ENCODE data around the gene GSTM3.
"Not testable (repeated sequence)": the region's sequence is repeated elsewhere in the genome, so short reads cannot be mapped to it uniquely, and the experiment has no call there.

Gene GSTM3

DNA sequence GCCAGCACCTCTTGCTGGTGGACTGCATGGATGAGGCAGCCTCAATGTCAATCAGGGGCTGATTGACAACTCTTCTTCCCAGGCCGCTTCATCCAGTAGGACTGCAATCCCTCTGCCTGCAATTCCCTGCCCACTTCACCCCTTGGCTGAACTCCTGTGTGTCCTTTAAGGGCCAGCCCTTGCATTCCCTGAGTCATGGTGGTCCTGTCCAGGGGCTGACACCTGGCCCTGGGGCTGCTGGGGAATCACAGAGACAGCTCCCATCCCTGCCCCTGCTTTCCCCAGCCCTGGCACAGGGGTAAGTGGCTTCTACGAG lies 27.5 kb upstream of the GSTM3 start:
- H3K4me3 ChIP-seq (ENCODE audit: low read depth, low read length) = no peak overlapping the region
- no peak for TF ChIP-seq MYC (IDR thresholded peaks at IDR 0.05; ENCODE audit: low read depth, low read length)
- TF ChIP-seq, protein P1, sequence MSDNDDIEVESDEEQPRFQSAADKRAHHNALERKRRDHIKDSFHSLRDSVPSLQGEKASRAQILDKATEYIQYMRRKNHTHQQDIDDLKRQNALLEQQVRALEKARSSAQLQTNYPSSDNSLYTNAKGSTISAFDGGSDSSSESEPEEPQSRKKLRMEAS (IDR thresholded peaks at IDR 0.05; ENCODE audit: low read depth, low read length) = no peak
- TF ChIP-seq, protein P2, sequence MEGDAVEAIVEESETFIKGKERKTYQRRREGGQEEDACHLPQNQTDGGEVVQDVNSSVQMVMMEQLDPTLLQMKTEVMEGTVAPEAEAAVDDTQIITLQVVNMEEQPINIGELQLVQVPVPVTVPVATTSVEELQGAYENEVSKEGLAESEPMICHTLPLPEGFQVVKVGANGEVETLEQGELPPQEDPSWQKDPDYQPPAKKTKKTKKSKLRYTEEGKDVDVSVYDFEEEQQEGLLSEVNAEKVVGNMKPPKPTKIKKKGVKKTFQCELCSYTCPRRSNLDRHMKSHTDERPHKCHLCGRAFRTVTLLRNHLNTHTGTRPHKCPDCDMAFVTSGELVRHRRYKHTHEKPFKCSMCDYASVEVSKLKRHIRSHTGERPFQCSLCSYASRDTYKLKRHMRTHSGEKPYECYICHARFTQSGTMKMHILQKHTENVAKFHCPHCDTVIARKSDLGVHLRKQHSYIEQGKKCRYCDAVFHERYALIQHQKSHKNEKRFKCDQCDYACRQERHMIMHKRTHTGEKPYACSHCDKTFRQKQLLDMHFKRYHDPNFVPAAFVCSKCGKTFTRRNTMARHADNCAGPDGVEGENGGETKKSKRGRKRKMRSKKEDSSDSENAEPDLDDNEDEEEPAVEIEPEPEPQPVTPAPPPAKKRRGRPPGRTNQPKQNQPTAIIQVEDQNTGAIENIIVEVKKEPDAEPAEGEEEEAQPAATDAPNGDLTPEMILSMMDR (IDR thresholded peaks at IDR 0.05; ENCODE audit: low read depth, low read length) = no peak
- TF ChIP-seq POLR2A (IDR thresholded peaks at IDR 0.05; ENCODE audit: extremely low read depth, insufficient read length) = no peak
- DNase-seq (ENCODE audit: low read depth) = no peak

DNA sequence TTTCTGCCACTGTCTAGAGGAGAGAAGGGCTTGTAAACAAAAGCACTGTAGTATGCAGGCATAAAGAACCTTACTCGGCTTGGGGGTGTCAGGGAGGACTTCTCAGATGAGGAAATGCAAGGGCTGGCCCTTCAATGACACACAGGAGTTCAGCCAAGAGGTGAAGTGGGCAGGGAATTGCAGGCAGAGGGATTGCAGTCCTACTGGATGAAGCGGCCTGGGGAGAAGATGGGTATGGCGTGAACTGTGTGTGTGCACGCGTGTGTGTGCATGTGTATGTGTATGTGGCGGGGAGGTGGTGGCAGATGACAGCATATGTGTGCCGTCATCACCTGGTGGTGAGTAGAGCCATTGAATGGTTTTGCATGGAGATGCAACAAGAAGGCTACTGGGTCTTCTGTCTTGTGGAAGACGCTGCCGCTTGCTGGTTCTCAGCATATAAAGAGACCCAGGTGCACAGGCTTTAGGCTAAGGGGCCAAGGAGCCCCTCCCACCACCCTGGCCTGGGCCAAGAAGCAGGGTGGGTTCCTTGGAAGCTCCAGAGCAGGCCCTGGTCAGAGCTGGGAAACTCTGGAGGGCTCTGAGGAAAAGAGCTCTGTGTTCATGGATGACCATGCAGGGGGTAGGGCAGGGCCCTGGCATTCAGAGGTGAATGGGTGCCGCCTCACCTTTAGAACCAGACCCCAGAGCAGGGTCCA lies 26.9 kb upstream of the GSTM3 start:
- no peak overlapping the region for H3K4me3 ChIP-seq (ENCODE audit: low read depth, low read length)
- TF ChIP-seq POLR2A (IDR thresholded peaks at IDR 0.05; ENCODE audit: extremely low read depth, insufficient read length) = no peak
- TF ChIP-seq, protein P2 (IDR thresholded peaks at IDR 0.05; ENCODE audit: low read depth, low read length) = no peak
- TF ChIP-seq, protein P1 (IDR thresholded peaks at IDR 0.05; ENCODE audit: low read depth, low read length) = no peak
- TF ChIP-seq MYC (IDR thresholded peaks at IDR 0.05; ENCODE audit: low read depth, low read length) = no peak
- no peak for DNase-seq (ENCODE audit: low read depth)

DNA sequence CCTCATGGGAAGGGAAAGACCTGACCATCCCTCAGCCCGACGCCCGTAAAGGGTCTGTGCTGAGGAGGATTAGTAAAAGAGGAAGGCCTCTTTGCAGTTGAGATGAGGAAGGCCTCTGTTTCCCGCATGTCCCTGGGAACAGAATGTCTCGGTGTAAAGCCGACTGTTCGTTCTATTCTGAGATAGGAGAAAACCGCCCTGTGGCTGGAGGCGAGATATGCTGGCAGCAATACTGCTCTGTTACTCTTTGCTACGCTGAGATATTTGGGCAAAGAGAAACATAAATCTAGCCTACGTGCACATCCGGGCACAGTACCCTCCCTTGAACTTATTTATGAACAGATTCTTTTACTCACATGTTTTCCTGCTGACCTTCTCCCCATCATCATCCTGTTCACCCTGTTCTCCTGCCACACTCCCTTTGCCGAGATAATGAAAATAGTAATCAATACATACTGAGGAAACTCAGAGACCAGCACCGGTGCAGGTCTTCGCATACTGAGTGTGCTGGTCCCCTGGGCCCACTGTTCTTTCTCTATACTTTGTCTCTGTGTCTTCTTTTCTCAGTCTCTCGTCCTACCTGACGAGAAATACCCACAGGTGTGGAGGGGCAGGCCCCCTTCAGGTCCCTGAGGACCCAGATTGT lies 26.3 kb upstream of the GSTM3 start:
- H3K4me3 ChIP-seq (ENCODE audit: low read depth, low read length); DNase-seq (ENCODE audit: low read depth): not testable (repeated sequence)

DNA sequence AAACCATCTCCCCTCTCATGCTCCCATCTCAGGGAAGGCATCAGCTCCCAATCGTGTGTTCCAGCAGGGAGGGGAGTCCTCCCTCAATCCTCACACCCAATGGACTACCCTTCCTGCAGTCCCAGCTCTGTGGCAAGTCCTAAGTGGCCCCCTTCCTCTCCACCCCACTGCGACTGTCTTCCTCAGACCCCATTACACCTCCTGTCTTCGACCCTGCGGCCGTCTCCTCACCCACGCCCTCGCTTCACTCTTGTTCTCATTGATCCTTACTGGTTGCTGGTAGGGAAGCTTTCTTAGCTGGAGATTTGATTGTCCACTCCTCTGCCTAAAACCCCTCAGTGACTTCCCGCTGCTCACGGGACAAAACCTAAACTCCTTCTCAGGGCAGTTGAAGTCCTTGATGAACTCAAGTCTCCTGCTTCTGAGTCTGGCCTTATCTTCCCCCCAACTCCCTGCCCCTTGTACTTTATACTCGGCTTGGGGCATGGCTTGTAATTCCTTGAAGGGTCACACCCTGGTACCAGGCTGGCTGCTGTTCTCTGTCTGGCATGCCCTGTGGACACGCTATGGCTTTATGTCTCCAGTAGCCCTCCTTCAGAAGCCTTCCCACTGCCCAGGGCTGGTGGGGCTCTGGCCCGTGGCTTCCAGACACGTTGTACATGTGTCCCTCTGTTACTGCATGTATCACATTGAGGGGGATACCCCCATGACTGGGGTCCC lies 25.2 kb upstream of the GSTM3 start:
- no peak overlapping the region for H3K4me3 ChIP-seq (ENCODE audit: low read depth, low read length)
- TF ChIP-seq, protein P1 (IDR thresholded peaks at IDR 0.05; ENCODE audit: low read depth, low read length) = no peak
- TF ChIP-seq, protein P2 (IDR thresholded peaks at IDR 0.05; ENCODE audit: low read depth, low read length) = no peak
- TF ChIP-seq POLR2A (IDR thresholded peaks at IDR 0.05; ENCODE audit: extremely low read depth, insufficient read length) (no peak), MYC (IDR thresholded peaks at IDR 0.05; ENCODE audit: low read depth, low read length) (no peak)
- no peak for DNase-seq (ENCODE audit: low read depth)

DNA sequence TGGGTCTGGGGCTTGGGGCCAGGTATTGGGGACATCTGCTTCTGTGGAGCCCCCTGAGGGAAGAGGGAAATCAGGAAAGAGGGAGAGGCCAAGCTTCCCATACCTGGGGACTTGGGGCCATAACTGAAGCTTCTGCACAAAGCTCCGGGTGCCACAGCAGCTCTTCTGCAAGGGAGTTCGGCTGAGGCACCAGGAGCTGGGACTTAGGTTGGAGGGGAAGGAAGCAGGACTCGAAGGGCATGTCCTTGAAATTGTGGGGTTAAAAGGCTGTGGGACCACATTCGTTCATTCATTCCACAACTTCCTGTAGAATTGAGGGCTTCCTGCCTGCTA lies 24.6 kb upstream of the GSTM3 start:
- H3K4me3 ChIP-seq (ENCODE audit: low read depth, low read length) = no peak overlapping the region
- no peak for DNase-seq (ENCODE audit: low read depth)
- TF ChIP-seq MYC (IDR thresholded peaks at IDR 0.05; ENCODE audit: low read depth, low read length) (no peak), POLR2A (IDR thresholded peaks at IDR 0.05; ENCODE audit: extremely low read depth, insufficient read length) (no peak)
- TF ChIP-seq, protein P2 (IDR thresholded peaks at IDR 0.05; ENCODE audit: low read depth, low read length) = no peak
- TF ChIP-seq, protein P1 (IDR thresholded peaks at IDR 0.05; ENCODE audit: low read depth, low read length) = no peak

Data from NB4 (cell line).